Activated T-cell treated with anti-CD3 and anti-CD28 coated beads for 48 hours (primary cell): ENCODE data around the gene WNT2.
"Not testable (repeated sequence)": the region's sequence is repeated elsewhere in the genome, so short reads cannot be mapped to it uniquely, and the experiment has no call there.

Source experiments
- DNase-seq: peaks from one replicate; pipeline ENCODE4 v3.0.0-alpha.2; 2020; ENCODE audit warnings: low read depth

WNT2 gene

DNA sequence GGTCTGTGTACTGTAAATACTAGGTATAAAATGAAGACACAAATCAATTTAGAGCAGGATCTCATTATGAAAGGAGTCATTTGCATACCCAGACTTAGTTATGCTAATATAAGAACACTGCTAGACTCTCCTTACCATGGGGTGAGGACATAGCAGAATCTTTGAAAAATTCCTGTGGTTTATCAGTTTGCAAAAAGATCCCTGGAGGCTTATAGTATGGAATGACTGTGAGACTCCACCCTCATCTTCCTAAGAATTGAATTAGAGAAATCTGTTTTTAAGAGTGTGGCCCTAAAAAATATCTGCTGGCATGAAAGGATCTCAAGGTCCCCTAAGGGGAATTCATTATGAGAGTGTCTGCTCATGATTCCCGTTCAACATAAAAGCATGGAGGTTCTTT is 63.2 kb downstream of the WNT2 start:
- DNase-seq = no peak

DNA sequence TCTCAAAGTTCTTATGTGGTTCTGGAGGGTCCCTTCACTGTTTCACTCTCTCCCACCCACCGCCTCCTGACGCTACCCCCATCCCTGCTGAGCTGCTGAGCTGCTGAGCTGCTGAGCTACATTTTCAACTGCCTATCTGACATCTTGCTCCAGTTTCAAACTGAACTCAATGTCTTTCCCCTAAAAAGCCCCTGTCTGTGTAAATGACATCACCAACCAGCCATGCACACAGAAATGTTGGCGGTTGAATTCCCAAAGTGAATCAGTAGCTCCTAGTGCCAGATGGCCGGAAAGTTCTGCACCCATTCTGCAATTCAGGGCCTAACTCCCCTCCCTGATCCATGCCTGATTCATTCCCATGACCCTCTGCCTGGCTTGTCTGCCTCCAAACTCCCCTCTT is 71.2 kb downstream of the WNT2 start:
- DNase-seq = no peak

DNA sequence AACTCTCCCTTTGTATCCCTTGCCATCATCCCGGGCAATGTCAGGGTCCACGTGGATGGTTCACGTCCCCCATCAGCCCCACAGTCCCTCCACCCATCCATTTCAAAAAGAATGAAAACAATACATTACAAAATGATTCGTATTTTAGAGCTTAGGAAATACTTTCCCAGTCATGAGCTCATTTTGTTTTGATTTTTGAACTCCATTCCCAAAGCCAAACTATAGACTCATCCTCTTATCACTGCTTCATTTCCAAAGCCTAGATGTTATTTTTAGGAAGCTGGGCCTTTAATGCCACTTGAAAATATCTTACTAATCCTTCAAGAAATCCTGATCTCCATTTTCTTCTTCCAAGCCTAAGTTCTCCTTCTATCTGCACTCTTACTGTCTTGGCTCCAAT is 72.1 kb downstream of the WNT2 start:
- no peak for DNase-seq

DNA sequence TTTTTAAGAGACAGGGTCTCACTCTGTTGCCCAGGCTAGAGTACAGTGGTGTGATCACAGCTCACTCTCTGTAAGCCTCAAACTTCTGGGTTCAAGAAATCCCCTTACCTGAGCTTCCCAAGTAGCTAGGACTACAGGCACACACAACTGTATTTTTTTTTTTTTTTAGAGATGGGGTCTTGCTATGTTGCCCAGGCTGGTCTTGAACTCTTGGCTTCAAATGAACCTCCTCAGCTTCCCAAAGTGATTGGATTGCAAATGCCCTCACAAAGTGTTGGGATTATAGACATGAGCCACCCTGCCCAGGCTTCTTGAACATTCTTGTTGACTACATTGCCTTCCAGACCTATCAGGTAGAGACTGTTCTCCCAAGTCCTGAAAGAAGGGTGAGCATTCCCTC is 72.6 kb downstream of the WNT2 start:
- DNase-seq = no peak

DNA sequence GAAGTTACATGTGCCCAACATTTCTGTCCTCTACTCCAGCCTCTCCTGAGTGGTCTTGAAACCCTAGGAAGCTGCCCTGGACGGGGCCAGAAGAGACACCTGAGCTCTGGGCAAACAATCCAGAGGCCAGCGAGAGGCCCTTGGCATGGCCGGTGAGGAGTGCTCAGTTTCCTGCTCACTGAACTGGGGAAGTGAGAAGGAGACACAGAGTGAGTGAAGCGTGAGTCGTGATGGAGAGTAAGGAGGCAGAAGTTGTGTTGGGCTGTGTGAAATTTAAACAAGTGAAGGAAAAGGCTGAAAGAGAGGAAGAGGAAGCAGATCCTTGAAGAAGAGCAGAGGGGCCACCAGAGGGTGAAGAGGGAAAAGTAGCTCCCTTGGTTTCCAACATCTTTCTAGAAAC is 73.2 kb downstream of the WNT2 start:
- no peak for DNase-seq

DNA sequence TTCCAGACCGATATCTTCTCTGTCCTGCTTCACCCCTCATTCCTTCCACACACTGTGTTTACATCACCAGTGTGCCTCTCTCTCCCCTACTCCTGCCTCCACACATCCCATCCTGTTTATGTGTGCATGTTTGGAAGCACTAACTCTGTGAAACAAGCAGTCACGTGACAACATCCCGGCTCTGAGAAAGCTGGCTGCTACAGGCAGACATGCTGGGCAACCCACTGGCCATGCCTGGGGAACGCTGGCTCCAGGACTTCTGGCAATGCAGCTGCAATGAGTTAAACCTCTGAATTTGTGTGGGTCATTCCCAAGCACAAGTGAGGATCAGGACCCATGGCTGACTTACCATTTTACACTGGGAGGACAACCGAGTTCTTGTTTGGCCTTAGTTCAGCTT is 74.0 kb downstream of the WNT2 start:
- DNase-seq = no peak

DNA sequence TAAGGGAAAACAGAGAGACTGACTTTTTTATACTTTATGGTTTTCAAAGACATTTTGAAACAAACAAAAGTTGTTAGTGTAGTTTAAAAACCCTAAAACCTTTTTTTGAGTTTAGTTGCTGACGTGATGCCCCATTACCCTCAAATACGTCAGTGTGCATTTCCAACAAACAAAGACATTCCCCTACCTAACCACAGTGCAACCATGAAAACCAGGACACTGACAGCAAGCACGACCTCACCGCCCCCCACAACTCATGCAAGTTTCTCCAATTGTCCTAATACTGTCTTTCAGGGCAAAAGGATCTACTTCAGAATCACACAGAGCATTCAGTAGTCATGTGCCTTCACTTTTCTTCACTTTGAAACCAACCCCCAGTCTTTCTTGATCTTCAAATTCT is 75.0 kb downstream of the WNT2 start:
- no peak for DNase-seq

DNA sequence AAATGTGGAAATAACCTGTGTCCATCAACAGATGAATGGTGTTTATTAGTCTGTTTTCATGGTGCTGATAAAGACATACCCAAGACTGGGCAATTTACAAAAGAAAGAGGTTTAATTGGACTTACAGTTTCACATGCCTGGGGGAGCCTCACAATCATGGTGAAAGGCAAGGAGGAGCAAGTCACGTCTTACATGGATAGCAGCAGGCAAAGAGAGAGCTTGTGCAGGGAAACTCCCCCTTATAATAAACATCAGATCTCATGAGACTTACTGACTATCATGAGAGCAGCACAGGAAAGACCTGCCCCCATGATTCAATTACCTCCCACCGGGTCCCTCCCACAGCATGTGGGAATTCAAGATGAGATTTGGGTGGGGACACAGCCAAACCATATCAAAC is 77.2 kb downstream of the WNT2 start:
- DNase-seq = not testable (repeated sequence)

DNA sequence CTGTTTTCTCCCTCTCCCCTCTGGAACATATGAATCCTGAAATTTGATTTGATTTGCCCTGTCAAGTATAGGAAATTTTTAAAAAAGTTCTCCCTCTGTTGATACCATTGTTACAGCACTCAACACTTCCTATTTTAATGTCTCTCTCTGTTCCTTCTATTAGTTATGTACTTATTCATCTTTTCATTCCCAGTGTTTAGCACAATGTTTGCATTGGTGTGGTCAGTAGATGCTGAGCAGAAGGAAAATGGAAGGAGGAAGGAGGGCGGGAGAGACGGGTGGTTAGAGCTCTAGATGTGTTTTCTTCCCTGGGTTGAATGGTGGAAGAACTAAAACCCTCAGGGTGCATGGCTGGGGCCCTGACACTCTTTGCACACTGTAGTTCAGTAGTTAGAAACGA is 79.5 kb downstream of the WNT2 start:
- no peak for DNase-seq

DNA sequence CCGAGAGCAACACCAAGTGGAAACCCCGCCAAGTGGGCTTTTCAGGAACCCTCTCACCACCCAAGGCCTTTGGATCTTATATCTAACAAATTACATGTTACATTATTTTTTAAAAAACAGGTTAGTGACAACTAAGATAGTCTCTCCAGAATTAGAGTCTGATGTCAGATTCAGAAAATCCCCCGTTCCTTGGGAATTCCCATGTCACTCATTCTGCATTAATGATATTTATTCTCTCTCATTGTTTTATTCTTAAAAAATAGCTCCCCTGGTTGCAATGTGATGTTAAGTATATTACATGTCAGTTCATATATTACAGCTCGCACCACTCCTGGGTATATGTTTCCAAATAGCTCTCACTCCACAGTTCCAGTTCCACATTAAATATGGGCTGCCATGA is 81.8 kb downstream of the WNT2 start:
- DNase-seq = no peak

DNA sequence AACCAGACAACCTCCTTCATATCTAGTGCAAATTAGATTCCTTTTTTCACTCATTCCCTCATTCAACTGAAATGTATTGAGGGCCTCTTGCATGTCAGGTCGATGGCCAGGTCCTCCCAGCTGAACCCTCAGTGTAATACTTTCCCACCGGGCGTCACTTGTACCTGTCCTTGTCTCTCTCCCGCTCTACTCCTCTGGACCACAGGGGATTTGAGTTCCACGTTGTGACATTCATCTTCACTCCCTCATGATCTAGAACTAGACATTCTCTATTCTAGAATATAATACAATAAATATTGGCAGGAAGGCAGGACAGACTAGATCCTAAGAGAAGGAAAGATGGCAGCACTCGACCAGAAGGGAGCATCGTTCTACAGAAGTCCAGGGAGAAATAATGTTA is 83.9 kb downstream of the WNT2 start:
- DNase-seq = no peak

DNA sequence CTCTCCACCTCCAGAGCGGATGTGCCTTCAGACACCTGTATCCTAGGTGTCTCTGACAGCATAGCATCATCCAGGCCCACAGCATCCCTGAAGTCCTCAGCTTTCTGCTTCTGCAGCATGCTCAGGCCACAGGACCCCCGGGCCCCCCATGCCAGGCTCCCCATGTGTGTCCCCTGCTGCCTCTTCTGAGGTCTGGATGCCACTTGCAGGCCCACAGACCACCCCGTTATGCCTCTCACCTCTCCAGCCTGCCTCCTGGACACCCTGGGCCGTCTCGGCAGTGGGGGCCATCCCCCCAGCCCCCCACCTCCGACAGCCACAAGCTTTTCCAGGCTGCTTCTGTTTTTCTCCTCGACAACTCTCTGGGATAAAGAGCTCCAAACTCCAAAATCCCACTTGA is 84.4 kb downstream of the WNT2 start:
- no peak for DNase-seq

DNA sequence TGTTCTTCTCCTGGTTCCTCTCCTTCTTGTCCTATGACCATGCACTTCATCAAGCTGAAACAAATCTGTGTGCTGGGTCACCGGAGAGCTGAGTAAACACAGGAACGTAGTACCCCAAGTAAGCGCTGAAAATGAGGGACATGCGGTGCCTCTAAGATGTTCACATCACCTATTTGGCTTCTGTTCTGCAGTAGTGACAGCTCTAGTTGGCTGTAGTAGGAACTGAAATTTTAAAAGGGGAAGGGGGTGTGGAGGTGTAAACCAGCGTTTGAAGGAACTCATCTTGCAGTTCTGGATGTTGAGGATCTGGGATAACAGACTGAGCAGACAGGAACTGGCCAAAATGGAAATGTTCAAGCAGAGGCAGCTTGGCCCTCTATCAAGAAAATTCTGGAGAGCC is 85.2 kb downstream of the WNT2 start:
- no peak for DNase-seq

DNA sequence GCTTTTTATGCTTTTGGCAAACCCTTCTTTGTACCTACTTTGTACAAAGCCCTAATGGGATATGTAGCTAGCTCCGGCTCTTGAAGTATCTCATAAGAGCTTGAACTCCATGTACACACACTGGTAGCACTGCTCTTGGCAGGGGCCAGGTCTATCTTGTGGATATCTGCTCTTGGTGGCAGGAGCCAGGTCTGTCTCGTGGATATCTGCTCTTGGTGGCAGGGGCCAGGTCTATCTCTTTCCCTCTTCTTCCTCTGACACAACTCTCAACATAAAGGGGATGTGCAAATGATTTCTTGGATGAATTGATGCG is 91.9 kb downstream of the WNT2 start:
- DNase-seq = no peak

DNA sequence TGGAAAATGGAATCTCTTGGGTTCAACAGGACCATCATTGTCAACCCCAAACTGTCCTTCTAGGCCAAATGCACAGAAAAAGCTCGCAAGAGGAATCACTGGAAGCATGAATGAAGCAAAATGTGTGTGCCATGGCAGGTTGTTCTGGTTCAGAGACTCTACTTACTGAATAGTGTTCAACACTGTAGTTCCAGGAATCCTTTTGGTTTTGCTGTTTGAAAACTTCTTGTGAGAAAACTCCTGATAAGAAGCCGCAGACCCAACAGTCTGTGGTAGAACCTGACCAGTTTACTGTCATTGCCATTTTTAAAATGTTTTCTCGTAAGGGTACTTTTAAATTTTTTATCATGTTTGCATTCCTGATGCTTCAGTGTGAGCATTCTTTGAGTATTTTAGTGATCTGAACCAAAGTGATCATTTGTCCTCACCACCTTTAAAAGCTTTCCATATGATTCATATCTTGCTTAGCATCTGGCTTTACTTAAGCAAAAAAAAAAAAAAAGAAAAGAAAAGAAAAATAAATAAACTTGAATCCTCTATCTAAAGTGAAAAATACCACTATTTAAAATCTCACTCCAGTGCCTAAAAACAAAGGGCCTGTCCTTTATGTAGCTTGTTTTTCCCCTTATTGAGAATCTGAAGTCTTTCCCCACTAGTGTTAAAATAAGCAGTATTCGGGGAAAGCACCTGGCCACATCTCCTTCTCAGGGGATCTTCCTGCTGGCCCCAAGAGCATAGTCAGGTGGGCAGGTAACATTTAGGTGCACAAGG is 92.4 kb downstream of the WNT2 start:
- no peak for DNase-seq

DNA sequence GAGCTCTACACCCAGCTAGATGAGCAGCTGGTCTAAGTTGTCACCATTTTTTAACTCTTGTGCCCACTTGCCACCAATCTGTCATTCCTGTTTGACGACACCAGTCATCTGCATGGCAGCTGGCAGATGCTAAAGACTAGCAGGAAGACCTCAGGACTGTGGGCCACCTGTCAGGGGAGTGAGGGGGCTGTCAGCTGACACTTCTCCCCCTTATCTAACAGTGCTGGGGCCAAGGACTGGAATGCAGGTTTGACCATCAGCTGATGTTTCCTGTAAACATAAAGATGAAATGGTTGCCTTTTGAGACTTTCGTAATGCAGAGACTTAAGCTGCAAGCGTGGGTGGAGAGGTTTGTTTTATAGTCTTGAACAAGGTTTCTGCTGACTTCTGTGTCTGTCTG is 93.5 kb downstream of the WNT2 start:
- no peak for DNase-seq

DNA sequence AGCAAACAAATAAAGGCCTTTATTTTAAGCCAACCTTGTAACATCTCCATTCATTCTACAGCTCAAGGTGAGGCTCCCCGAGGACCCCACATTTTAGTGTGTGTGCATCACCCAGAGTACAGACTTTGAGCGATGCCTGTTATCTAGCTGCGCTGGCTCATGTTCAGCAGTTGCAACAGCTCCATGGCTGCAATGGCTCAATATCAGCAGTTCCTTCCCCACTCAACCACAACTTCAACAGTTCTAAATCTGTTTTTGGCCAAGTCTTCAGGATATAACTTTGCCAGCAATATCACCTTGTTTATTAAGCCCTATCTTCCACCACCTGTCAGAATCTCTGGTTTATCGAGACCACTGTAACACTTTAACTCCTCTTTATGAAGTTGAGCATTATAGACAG is 95.8 kb downstream of the WNT2 start:
- no peak for DNase-seq

DNA sequence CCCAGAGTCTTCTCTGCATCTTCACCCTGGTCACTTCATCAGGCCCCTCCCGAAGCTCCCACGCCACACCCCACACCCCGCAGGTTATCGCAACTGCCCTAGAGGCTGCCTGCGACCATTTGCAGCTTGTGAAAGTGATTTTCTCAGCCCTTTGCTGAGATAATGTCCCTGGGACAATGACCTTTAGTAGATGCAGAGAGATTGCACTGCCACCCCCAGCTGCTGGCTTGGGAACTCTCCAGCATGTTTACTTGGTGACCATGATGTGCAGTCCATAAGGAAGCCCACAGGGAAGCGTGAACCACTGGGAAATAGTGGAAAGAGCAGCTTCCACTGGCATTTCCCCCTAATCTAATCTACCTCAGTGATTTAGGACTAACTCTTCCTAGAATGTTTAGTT is 97.3 kb downstream of the WNT2 start:
- DNase-seq = no peak
